HepG2 (cell line): ENCODE data around the gene SPC24. TPM values are rescaled to one million over a fixed set of nuclear protein-coding genes. Genes with fewer than 3 reads are reported as not detected.

ENCODE experiments used
- ATAC-seq: fragments of 200-7000 bp; cut with Tn5 transposase; 3 replicates; pipeline ENCODE4 v1.9.1; 2020; ENCODE audit warnings: mild to moderate bottlenecking, moderate library complexity
- BruUV-seq: library from RNA; stranded (reverse); fragments of 400-500 nt; replicated peaks from 2 replicates; lab custom pipeline; 2021; lab: Mats Ljungman, UMichigan
- CTCF ChIA-PET: fragments of 300-600 bp; formaldehyde crosslinking; extraction: SDS; loops from one replicate; lab custom pipeline; 2021; ENCODE audit warnings: low total read pairs, inconsistent platforms, low intra/inter-chr PET ratio; lab: Yijun Ruan, JAX
- POLR2A ChIA-PET: fragments of 350-600 bp; sonication (Branson Sonifier 250); formaldehyde crosslinking; loops from one replicate; lab custom pipeline; 2020; ENCODE audit warnings: antibody characterized with exemption, inconsistent platforms; lab: Yijun Ruan, JAX
- DNase-seq: peaks from one replicate; pipeline ENCODE4 v3.0.0-alpha.2; 2015; ENCODE audit warnings: low spot score
- FAIRE-seq: peaks from 3 replicates; lab custom pipeline; 2011; peaks lifted over from hg19 to GRCh38; lab: Jason Lieb, UNC
- H2AFZ ChIP-seq: one replicate; pipeline ENCODE4 v1.6.1; 2011; ENCODE audit warnings: low read length, inconsistent platforms
- H3K27ac ChIP-seq: fragments of 300-600 bp; 3 replicates; pipeline ENCODE4 v1.8.0; 2011; ENCODE audit warnings: mixed run types, mild to moderate bottlenecking, mixed read lengths, low read length, inconsistent platforms; ENCODE audit not compliant: insufficient read depth; ENCODE audit errors: extremely low read length
- H3K27me3 ChIP-seq, 2 experiments: fragments of 200-600 bp in 1 of 2; 2 replicates in 1 of 2; 3 replicates in 1 of 2; pipeline versions ENCODE4 v1.6.0 to v1.8.0; 2011; ENCODE audit warnings: low read length in 2 of 2, mild to moderate bottlenecking in 2 of 2, moderate library complexity in 2 of 2, inconsistent platforms in 1 of 2; ENCODE audit not compliant: insufficient read depth in 2 of 2, control insufficient read depth in 1 of 2
- H3K36me3 ChIP-seq, 2 experiments: fragments of 200-600 bp in 1 of 2; replicated peaks in 1 of 2; 2 replicates in 1 of 2; 3 replicates in 1 of 2; pipeline versions ENCODE4 v1.5.1 to v1.8.0; 2011; ENCODE audit warnings: low read length in 2 of 2, inconsistent platforms in 1 of 2; ENCODE audit not compliant: insufficient read depth in 2 of 2, control insufficient read depth in 1 of 2
- H3K4me1 ChIP-seq: 2 replicates; pipeline ENCODE4 v1.5.1; 2012; ENCODE audit warnings: low read length, inconsistent platforms; ENCODE audit not compliant: insufficient read depth
- H3K4me2 ChIP-seq: 2 replicates; pipeline ENCODE4 v1.6.0; 2011; ENCODE audit warnings: low read depth, low read length, inconsistent platforms
- H3K4me3 ChIP-seq, 3 experiments: fragments of 200-600 bp in 1 of 3; sonication (generic), shearing (Covaris generic) in 1 of 3; replicated peaks in 1 of 3; 2 replicates each; pipeline ENCODE4 v1.5.1; 2011 to 2016; ENCODE audit warnings: low read length in 3 of 3, inconsistent platforms in 2 of 3, low read depth in 2 of 3, mild to moderate bottlenecking in 2 of 3, control low read depth in 1 of 3, mixed read lengths in 1 of 3; ENCODE audit not compliant: insufficient read depth in 1 of 3
- H3K79me2 ChIP-seq: one replicate; pipeline ENCODE4 v1.6.1; 2011; ENCODE audit warnings: low read length, inconsistent platforms; ENCODE audit not compliant: insufficient read depth
- H3K9ac ChIP-seq: 2 replicates; pipeline ENCODE4 v1.6.0; 2011; ENCODE audit warnings: mild to moderate bottlenecking, low read depth, low read length, inconsistent platforms; ENCODE audit not compliant: insufficient read depth
- H3K9me3 ChIP-seq: 2 replicates; pipeline ENCODE4 v1.5.1; 2012; ENCODE audit warnings: mild to moderate bottlenecking, low read length
- H4K20me1 ChIP-seq: 2 replicates; pipeline ENCODE4 v1.6.0; 2011; ENCODE audit warnings: inconsistent platforms, mild to moderate bottlenecking, low read length, moderate library complexity; ENCODE audit not compliant: insufficient read depth
- HDAC2 ChIP-seq: sonication (generic); formaldehyde crosslinking; IDR thresholded peaks from 2 replicates; pipeline ENCODE4 v1.4.0; 2020; ENCODE audit warnings: missing genetic modification reagents
- ISL2 ChIP-seq: sonication (generic); formaldehyde crosslinking; IDR thresholded peaks from 2 replicates; pipeline ENCODE4 v1.5.0; 2020; ENCODE audit warnings: missing genetic modification reagents
- KDM3A ChIP-seq: IDR thresholded peaks from 2 replicates; pipeline ENCODE4 v1.6.1; 2018; ENCODE audit warnings: low read depth, missing compliant biosample characterization
- NCOA2 ChIP-seq: sonication (generic); formaldehyde crosslinking; IDR thresholded peaks from 2 replicates; pipeline ENCODE4 v1.8.0; 2022; ENCODE audit warnings: inconsistent platforms
- PHF21A ChIP-seq: sonication (generic); formaldehyde crosslinking; IDR thresholded peaks from 2 replicates; pipeline ENCODE4 v1.5.0; 2020; ENCODE audit warnings: mild to moderate bottlenecking, missing genetic modification reagents
- RAD21 ChIP-seq: fragments of 450-650 bp; formaldehyde crosslinking; IDR thresholded peaks from 2 replicates; pipeline ENCODE4 v1.5.0; 2020; ENCODE audit warnings: mild to moderate bottlenecking
- RFX3 ChIP-seq: IDR thresholded peaks from 2 replicates; pipeline ENCODE4 v1.6.1; 2016; ENCODE audit warnings: missing biosample characterization, missing genetic modification reagents
- SAP130 ChIP-seq: IDR thresholded peaks from 2 replicates; pipeline ENCODE4 v1.6.1; 2016; ENCODE audit warnings: low read depth
- ZKSCAN5 ChIP-seq: sonication (generic); formaldehyde crosslinking; IDR thresholded peaks from 2 replicates; pipeline ENCODE4 v1.5.1; 2020; ENCODE audit warnings: mild to moderate bottlenecking, missing genetic modification reagents
- ZNF3 ChIP-seq: IDR thresholded peaks from 2 replicates; pipeline ENCODE4 v1.7.0; 2017; ENCODE audit warnings: inconsistent platforms
- ZNF451 ChIP-seq: sonication (generic); formaldehyde crosslinking; IDR thresholded peaks from 2 replicates; pipeline ENCODE4 v1.5.0; 2020; ENCODE audit warnings: mild to moderate bottlenecking, missing genetic modification reagents
- ZNF510 ChIP-seq: sonication (generic); formaldehyde crosslinking; IDR thresholded peaks from 2 replicates; pipeline ENCODE4 v1.4.0; 2020; ENCODE audit warnings: low read depth, mild to moderate bottlenecking, missing genetic modification reagents
- ZNF547 ChIP-seq: sonication (generic); formaldehyde crosslinking; IDR thresholded peaks from 2 replicates; pipeline ENCODE4 v1.5.1; 2020; ENCODE audit warnings: mild to moderate bottlenecking, missing genetic modification reagents
- WGBS: methylation state at CpG from one replicate; pipeline ENCODE4 v1.1.6; 2017; ENCODE audit warnings: low lambda C conversion rate; 5-methylcytosine and 5-hydroxymethylcytosine counted together
- in situ Hi-C: cut with HindIII; loops from 2 replicates; pipeline ENCODE4 v1.10.0; 2017; ENCODE audit warnings: low pct_unique_long_range_greater_than_20kb; ENCODE audit not compliant: extremely low pct_ligation_motif_present
- intact Hi-C: fragments of 100-400 bp; cut with micrococcal nuclease; formaldehyde crosslinking; loops from one replicate; pipeline ENCODE4 v1.10.0; 2022; ENCODE audit not compliant: unreplicated experiment
- polyA plus RNA-seq, 8 experiments: library from polyadenylated mRNA; depleted of rRNA in 3 of 8; stranded (reverse) in 7 of 8; unstranded in 1 of 8; fragments of >200 nt; fragmentation: Illumina TruSeq in 4 of 8; extraction: Trizol in 4 of 8; gene quantifications; 2 replicates each; pipeline versions ENCODE4 v1.2.1 to v1.2.3, GENCODE V29; 2011 to 2016; ENCODE audit warnings: low read depth in 4 of 8, missing spikeins in 1 of 8, mixed read lengths in 1 of 8; ENCODE audit not compliant: insufficient read depth in 1 of 8
- total RNA-seq, 5 experiments: library from RNA; depleted of rRNA; stranded (reverse); fragments of >200 nt; fragmentation: Illumina TruSeq; extraction: Trizol; gene quantifications; 2 replicates each; pipeline ENCODE4 v1.2.3, GENCODE V29; 2016; ENCODE audit warnings: low read depth in 1 of 5
- TF ChIP-seq, protein P1 (sequence below): IDR thresholded peaks from 2 replicates; pipeline ENCODE4 v1.6.1; 2016; ENCODE audit warnings: mild to moderate bottlenecking, missing biosample characterization, missing genetic modification reagents
- TF ChIP-seq, protein P2 (sequence below): sonication (generic); formaldehyde crosslinking; IDR thresholded peaks from 2 replicates; pipeline ENCODE4 v1.4.0; 2020; ENCODE audit warnings: mild to moderate bottlenecking, missing genetic modification reagents
- TF ChIP-seq, protein P3 (sequence below): sonication (generic); formaldehyde crosslinking; IDR thresholded peaks from 2 replicates; pipeline ENCODE4 v1.5.0; 2020; ENCODE audit warnings: mild to moderate bottlenecking, missing genetic modification reagents, borderline replicate concordance
- TF ChIP-seq, protein P4 (sequence below): sonication (generic); formaldehyde crosslinking; IDR thresholded peaks from 2 replicates; pipeline ENCODE4 v1.8.1; 2023; ENCODE audit warnings: missing genetic modification reagents, mild to moderate bottlenecking, borderline replicate concordance
- TF ChIP-seq, protein P5 (sequence below): sonication (generic); formaldehyde crosslinking; IDR thresholded peaks from 2 replicates; pipeline ENCODE4 v1.4.0; 2020; ENCODE audit warnings: mild to moderate bottlenecking, missing genetic modification reagents
- TF ChIP-seq, protein P6 (sequence below): IDR thresholded peaks from 2 replicates; pipeline ENCODE4 v1.6.1; 2018; ENCODE audit warnings: missing genetic modification reagents

Gene SPC24
- total and polyA plus RNA-seq, 2 of the 13 experiments (the other 11 are each of a cell fraction or from before 2014, with no cell fraction given), result 10.0 to 46.2 TPM

DNA sequence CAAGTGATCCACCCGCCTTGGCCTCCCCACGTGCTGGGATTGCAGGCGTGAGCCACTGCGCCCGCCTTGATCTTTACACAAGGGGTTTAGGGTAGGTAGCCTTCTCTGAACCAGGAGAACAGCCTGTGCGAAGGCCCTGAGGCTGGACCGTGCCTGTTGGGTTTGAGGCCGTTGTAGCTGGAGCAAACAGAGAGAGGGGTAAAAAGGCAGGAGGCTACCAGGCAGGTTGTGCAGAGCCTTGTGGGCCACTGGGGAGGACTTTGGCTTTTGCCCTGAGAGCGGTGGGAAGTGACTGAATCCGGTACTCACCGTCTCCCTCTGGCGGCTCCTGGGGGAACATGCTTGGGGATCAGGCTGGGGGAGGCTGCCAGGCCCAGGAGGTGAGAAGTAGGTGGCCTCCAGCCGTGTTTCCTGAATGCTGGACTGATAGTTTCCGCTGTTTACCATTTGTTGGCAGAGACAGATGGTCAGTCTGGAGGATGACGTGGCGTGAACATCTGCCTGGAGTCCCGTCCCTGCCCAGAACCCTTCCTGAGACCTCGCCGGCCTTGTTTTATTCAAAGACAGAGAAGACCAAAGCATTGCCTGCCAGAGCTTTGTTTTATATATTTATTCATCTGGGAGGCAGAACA lies 24.6 kb downstream of the SPC24 start:
- Histone ChIP-seq H4K20me1 (peaks cover 60% of the 10 kb centered on the region), H3K9ac (no peak overlapping the region), H3K27ac (peak overlapping the region; percentile 90), H3K4me2 (no peak overlapping the region), H3K27me3 (no peaks in the 10 kb centered on the region), H3K4me1 (peaks cover 58% of the 10 kb centered on the region), H2AFZ (no peak overlapping the region), H3K4me3 (no peak overlapping the region), H3K36me3 (peaks cover 25 to 44% of the 10 kb centered on the region in 2 experiments), H3K9me3 (no peaks in the 10 kb centered on the region), H3K79me2 (no peaks in the 10 kb centered on the region)
- peak; percentile 98 for FAIRE-seq
- BruUV-seq, result no TSS peak
- peak; percentile 87 for DNase-seq
- ChIA-PET CTCF (interaction anchor here (1.1 to 2.3 kb wide), 3 partner anchors 73 to 96 kb away, joined by 4 to 5 read pairs (median 5); no protein-coding TSS in a partner anchor), POLR2A (interaction anchor here (1.0 to 2.1 kb wide), 3 partner anchors 8 to 95 kb away, joined by 3 to 24 read pairs (median 12); no protein-coding TSS in a partner anchor)
- WGBS, result 56% methylated on average over 16 of the region's 19 CpGs
- in situ Hi-C loops, result no loop called here
- peak; percentile 71 for ATAC-seq
- intact Hi-C loops, result loop anchor here (1.0 kb wide), 1 partner anchor 95 kb away; no protein-coding TSS in a partner anchor
- peak; percentile 67; the same call in 1 of the 2 replicates for TF ChIP-seq ZNF547 (CRISPR knock-in tag)
- peak; percentile 56 for TF ChIP-seq SAP130
- TF ChIP-seq HDAC2 (CRISPR knock-in tag), result peak; percentile 37; the same call in 1 of the 2 replicates
- TF ChIP-seq ZKSCAN5, result peak; percentile 70
- TF ChIP-seq ZNF451, result 0 out of 2 replicates have a peak, but pooled peaks have one; percentile 73
- TF ChIP-seq PHF21A (CRISPR knock-in tag), result peak; percentile 64; the same call in 1 of the 2 replicates
- no peak for TF ChIP-seq ZNF3 (CRISPR knock-in tag)
- TF ChIP-seq NCOA2 (CRISPR knock-in tag), result 0 out of 2 replicates have a peak, but pooled peaks have one; percentile 30
- no peak for TF ChIP-seq RFX3 (CRISPR knock-in tag)
- TF ChIP-seq, protein P1, sequence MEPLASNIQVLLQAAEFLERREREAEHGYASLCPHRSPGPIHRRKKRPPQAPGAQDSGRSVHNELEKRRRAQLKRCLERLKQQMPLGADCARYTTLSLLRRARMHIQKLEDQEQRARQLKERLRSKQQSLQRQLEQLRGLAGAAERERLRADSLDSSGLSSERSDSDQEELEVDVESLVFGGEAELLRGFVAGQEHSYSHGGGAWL (CRISPR knock-in tag), result no peak
- TF ChIP-seq ZNF510 (CRISPR knock-in tag), result 0 out of 2 replicates have a peak, but pooled peaks have one; percentile 41
- TF ChIP-seq, protein P2, sequence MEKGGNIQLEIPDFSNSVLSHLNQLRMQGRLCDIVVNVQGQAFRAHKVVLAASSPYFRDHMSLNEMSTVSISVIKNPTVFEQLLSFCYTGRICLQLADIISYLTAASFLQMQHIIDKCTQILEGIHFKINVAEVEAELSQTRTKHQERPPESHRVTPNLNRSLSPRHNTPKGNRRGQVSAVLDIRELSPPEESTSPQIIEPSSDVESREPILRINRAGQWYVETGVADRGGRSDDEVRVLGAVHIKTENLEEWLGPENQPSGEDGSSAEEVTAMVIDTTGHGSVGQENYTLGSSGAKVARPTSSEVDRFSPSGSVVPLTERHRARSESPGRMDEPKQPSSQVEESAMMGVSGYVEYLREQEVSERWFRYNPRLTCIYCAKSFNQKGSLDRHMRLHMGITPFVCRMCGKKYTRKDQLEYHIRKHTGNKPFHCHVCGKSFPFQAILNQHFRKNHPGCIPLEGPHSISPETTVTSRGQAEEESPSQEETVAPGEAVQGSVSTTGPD (CRISPR knock-in tag), result no peak
- TF ChIP-seq, protein P3, sequence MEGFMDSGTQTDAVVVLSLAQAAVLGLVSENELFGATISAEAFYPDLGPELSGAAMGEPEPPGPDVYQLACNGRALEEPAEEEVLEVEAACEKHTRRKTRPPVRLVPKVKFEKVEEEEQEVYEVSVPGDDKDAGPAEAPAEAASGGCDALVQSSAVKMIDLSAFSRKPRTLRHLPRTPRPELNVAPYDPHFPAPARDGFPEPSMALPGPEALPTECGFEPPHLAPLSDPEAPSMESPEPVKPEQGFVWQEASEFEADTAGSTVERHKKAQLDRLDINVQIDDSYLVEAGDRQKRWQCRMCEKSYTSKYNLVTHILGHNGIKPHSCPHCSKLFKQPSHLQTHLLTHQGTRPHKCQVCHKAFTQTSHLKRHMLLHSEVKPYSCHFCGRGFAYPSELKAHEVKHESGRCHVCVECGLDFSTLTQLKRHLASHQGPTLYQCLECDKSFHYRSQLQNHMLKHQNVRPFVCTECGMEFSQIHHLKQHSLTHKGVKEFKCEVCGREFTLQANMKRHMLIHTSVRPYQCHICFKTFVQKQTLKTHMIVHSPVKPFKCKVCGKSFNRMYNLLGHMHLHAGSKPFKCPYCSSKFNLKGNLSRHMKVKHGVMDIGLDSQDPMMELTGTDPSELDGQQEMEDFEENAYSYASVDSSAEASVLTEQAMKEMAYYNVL, result no peak
- TF ChIP-seq, protein P4, sequence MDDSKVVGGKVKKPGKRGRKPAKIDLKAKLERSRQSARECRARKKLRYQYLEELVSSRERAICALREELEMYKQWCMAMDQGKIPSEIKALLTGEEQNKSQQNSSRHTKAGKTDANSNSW, result no peak
- TF ChIP-seq, protein P5, sequence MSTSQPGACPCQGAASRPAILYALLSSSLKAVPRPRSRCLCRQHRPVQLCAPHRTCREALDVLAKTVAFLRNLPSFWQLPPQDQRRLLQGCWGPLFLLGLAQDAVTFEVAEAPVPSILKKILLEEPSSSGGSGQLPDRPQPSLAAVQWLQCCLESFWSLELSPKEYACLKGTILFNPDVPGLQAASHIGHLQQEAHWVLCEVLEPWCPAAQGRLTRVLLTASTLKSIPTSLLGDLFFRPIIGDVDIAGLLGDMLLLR, result no peak
- TF ChIP-seq, protein P6, sequence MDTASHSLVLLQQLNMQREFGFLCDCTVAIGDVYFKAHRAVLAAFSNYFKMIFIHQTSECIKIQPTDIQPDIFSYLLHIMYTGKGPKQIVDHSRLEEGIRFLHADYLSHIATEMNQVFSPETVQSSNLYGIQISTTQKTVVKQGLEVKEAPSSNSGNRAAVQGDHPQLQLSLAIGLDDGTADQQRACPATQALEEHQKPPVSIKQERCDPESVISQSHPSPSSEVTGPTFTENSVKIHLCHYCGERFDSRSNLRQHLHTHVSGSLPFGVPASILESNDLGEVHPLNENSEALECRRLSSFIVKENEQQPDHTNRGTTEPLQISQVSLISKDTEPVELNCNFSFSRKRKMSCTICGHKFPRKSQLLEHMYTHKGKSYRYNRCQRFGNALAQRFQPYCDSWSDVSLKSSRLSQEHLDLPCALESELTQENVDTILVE (CRISPR knock-in tag), result no peak
- TF ChIP-seq ISL2 (CRISPR knock-in tag), result no peak
- TF ChIP-seq KDM3A, result 0 out of 2 replicates have a peak, but pooled peaks have one; percentile 25
- TF ChIP-seq RAD21 (CRISPR knock-in tag), result peak; percentile 65
